HG02970 (cell line): ENCODE data around the gene LILRA1.
"Not testable (repeated sequence)": the region's sequence is repeated elsewhere in the genome, so short reads cannot be mapped to it uniquely, and the experiment has no call there.

Experiments
- ATAC-seq: cut with Tn5 transposase; IDR thresholded peaks from one replicate; pipeline ENCODE4 v1.9.1; 2021; ENCODE audit warnings: mild to moderate bottlenecking, moderate library complexity, moderate number of reproducible peaks; ENCODE audit not compliant: unreplicated experiment, low FRiP score

LILRA1 gene

GRCh38 chr19:54593445-54593844, at the start of gene LILRA1:
TSS of gene LILRA1 (plus strand) at chr19:54593632. CDS start at chr19:54594245, 613 bp downstream.
- ATAC-seq, result not testable (repeated sequence)

- no peak for ATAC-seq
Observed at GRCh38 chr19:54548806-54549205, 44.6 kb upstream of the LILRA1 start.

DNA sequence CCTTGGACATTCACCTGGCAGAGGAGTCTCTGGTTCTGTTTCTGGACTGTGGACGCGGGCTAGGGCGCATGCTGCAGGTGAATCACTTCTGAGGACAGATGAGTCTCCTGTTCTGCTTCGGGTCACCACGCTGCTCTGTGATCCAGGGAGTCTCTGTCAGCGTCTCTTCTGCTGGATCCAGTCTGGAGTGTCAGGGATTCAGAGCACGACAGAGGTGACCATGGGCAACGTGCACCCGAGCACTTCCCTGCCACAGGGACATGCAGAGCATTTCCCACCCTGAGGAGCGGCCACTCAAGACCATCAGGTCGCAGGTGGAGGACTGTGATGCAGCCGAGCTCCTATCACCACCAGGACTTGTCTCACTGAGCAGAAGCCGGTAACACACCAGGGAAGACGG, 44.2 kb upstream of the LILRA1 start:
- no peak for ATAC-seq

DNA sequence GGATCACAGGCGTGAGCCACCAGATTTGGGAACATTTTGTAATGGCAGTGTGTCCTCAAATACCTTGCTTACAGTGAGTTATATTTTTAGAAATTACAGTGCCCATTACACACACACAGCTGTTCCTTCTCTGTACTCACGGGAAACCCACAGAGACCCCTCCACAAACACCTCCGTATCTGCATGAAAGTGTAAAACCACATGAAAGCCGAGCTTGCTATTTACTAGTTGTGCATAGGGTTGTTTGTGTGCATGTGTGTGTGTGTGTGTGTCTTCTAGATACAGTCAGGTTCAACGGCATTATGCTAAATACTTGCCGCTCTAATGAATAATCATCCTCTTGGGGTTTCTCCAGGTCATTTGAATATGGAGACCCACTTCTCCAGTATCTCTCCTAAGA, 42.1 kb upstream of the LILRA1 start:
- ATAC-seq, result no peak

GRCh38 chr19:54551950-54552912, 41.2 kb upstream of the LILRA1 start:
- ATAC-seq, result no peak

- ATAC-seq, result no peak
Observed at GRCh38 chr19:54552913-54553310, 40.5 kb upstream of the LILRA1 start.

GRCh38 chr19:54554006-54554405, 39.4 kb upstream of the LILRA1 start:
- ATAC-seq, result no peak

GRCh38 chr19:54554896-54555295, 38.5 kb upstream of the LILRA1 start:
- no peak for ATAC-seq

GRCh38 chr19:54556194-54556593, 37.2 kb upstream of the LILRA1 start:
- ATAC-seq, result no peak

- ATAC-seq, result no peak
Observed at GRCh38 chr19:54558339-54558738, 35.1 kb upstream of the LILRA1 start.

- no peak for ATAC-seq
Observed at GRCh38 chr19:54560881-54561385, 32.5 kb upstream of the LILRA1 start.

- ATAC-seq, result no peak
Observed at GRCh38 chr19:54561840-54562239, 31.6 kb upstream of the LILRA1 start.

GRCh38 chr19:54563206-54563605, 30.2 kb upstream of the LILRA1 start:
- not testable (repeated sequence) for ATAC-seq

DNA sequence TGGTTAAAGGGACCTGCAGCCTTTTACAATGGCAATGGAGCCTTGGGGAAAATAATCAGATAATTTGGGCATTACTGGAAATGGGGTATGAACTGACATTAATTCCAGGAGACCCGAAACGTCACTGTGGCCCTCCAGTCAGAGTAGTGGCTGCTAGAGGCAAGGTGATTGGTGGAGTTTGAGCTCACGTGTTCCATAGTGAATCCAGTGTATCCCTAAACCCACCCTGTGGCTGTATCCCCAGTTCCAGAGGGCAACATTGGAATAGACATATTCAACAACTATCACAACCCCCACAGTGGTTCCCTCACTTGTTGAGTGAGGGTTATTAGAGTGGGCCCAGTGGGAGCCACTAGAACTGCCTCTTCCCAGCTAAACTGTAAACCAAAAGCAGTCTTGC, 23.1 kb upstream of the LILRA1 start:
- ATAC-seq, result no peak

GRCh38 chr19:54571715-54572615, 21.5 kb upstream of the LILRA1 start:
- ATAC-seq, result not testable (repeated sequence)

GRCh38 chr19:54572696-54573311, 20.6 kb upstream of the LILRA1 start:
- no peak for ATAC-seq

- no peak for ATAC-seq
Observed at GRCh38 chr19:54573330-54573872, 20.0 kb upstream of the LILRA1 start, which contains the start of gene LILRA2. TSS of gene LILRA2 (plus strand) at chr19:54573790. CDS start at chr19:54573879, 89 bp downstream.

- ATAC-seq, result no peak
Observed at GRCh38 chr19:54574051-54574450, 19.4 kb upstream of the LILRA1 start.

DNA sequence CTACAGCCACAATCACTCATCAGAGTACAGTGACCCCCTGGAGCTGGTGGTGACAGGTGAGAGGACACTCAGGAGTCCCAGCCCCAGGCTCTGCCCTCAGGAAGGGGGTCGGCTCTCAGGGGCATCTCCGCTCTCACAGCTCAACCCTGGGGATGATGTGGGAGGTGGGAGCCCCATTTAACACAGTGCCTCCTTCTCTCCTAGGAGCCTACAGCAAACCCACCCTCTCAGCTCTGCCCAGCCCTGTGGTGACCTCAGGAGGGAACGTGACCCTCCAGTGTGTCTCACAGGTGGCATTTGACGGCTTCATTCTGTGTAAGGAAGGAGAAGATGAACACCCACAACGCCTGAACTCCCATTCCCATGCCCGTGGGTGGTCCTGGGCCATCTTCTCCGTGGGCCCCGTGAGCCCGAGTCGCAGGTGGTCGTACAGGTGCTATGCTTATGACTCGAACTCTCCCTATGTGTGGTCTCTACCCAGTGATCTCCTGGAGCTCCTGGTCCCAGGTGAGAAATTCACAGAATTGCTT, 18.8 kb upstream of the LILRA1 start:
- ATAC-seq, result no peak

DNA sequence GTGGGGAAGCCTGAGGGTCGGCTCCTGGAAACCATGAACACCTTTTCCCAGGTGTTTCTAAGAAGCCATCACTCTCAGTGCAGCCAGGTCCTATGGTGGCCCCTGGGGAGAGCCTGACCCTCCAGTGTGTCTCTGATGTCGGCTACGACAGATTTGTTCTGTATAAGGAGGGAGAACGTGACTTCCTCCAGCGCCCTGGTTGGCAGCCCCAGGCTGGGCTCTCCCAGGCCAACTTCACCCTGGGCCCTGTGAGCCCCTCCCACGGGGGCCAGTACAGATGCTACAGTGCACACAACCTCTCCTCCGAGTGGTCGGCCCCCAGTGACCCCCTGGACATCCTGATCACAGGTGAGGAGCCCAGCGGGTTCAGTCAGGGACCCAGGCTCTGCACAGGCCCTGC, 18.2 kb upstream of the LILRA1 start:
- not testable (repeated sequence) for ATAC-seq
